Lung (tissue), 13 donors: Measurements from ENCODE around the gene SLC12A1. TPM values are rescaled to one million over a fixed set of nuclear protein-coding genes. Genes with fewer than 3 reads are reported as not detected.

Source experiments
- ATAC-seq: fragments of 200-7000 bp; cut with Tn5 transposase; one replicate; pipeline ENCODE4 v1.9.1; 2020; ENCODE audit warnings: moderate number of reproducible peaks; ENCODE audit not compliant: insufficient read depth, low FRiP score
- DNase-seq, 3 donors: peaks; one replicate each; pipeline ENCODE4 v3.0.0-alpha.2; 2013 to 2017
- H3K27ac ChIP-seq, 2 donors: one replicate each; pipeline ENCODE4 v1.5.1; 2013; ENCODE audit warnings: mild to moderate bottlenecking in 2 of 2, moderate library complexity in 2 of 2, control low read depth in 1 of 2, inconsistent platforms in 1 of 2, low read depth in 1 of 2, low read length in 1 of 2
- H3K27me3 ChIP-seq, 3 donors: one replicate each; pipeline ENCODE4 v1.5.1; 2013; ENCODE audit warnings: low read length in 2 of 3; ENCODE audit not compliant: control insufficient read depth in 3 of 3, insufficient read depth in 3 of 3
- H3K36me3 ChIP-seq, 4 donors: one replicate each; pipeline ENCODE4 v1.5.1; 2013; ENCODE audit warnings: low read length in 4 of 4, mild to moderate bottlenecking in 1 of 4, moderate library complexity in 1 of 4; ENCODE audit not compliant: control insufficient read depth in 4 of 4, insufficient read depth in 4 of 4
- H3K4me1 ChIP-seq, 5 donors: one replicate each; pipeline ENCODE4 v1.5.1; 2013; ENCODE audit warnings: low read length in 5 of 5, mild to moderate bottlenecking in 2 of 5, moderate library complexity in 1 of 5; ENCODE audit not compliant: control insufficient read depth in 5 of 5, insufficient read depth in 5 of 5
- H3K4me3 ChIP-seq: one replicate; pipeline ENCODE4 v1.5.1; 2013; ENCODE audit warnings: mild to moderate bottlenecking, control low read depth, moderate library complexity
- H3K9ac ChIP-seq, 2 donors: one replicate each; pipeline ENCODE4 v1.5.1; 2013; ENCODE audit warnings: low read length in 2 of 2, control low read depth in 1 of 2; ENCODE audit not compliant: insufficient read depth in 1 of 2
- H3K9me3 ChIP-seq, 4 donors: one replicate each; pipeline ENCODE4 v1.5.1; 2013; ENCODE audit warnings: low read length in 3 of 4, mild to moderate bottlenecking in 1 of 4, moderate library complexity in 1 of 4; ENCODE audit not compliant: control insufficient read depth in 4 of 4, insufficient read depth in 3 of 4
- WGBS, 2 donors: extraction: QIAGEN DNeasy Blood & Tissue Kit; methylation state at CpG; one replicate each; pipeline ENCODE4 v1.1.7; 2013; 5-methylcytosine and 5-hydroxymethylcytosine counted together
- polyA plus RNA-seq, 2 donors: library from polyadenylated mRNA; stranded (reverse); fragments of 200-250 nt; gene quantifications; one replicate each; pipeline ENCODE4 v1.2.1, GENCODE V29; 2013
- small RNA-seq: library from RNA; depleted of rRNA; stranded (forward); fragments of <200 nt; gene quantifications from one replicate; pipeline ENCODE3, GENCODE V24; 2014; ENCODE audit warnings: low replicate concordance
- total RNA-seq, 2 donors: library from RNA; depleted of rRNA in 1 of 2; stranded (reverse); fragments of >200 nt in 1 of 2; gene quantifications; one replicate each; pipeline ENCODE4 v1.2.1, GENCODE V29; 2014 to 2021
- TF ChIP-seq, protein P1 (sequence below): IDR thresholded peaks from 2 replicates; pipeline ENCODE4 v1.5.1; 2012; ENCODE audit warnings: mild to moderate bottlenecking; ENCODE audit errors: control extremely low read depth, extremely low read depth
- donor health status: control.
- donor health status: control.
- donor health status: Bipolar disorder and iron deficiency.
- donor health status: healthy.
- donor health status: DM: yes; HTN: yes; CAD: no.

Gene SLC12A1
- total and polyA plus RNA-seq, 4 donors, result 0.03 TPM; not detected in 3

- Histone ChIP-seq H3K4me1 (peaks cover 0 to 10% (median 0%) of the 10 kb centered on the region in 5 donors), H3K4me3 (no peak overlapping the region), H3K27ac (no peak overlapping the region), H3K36me3 (no peaks in the 10 kb centered on the region), H3K9me3 (no peaks in the 10 kb centered on the region), H3K9ac (no peak overlapping the region), H3K27me3 (no peaks in the 10 kb centered on the region)
- DNase-seq, result peak; percentile 35 to 77 (median 66)
- ATAC-seq, result no peak
- TF ChIP-seq, protein P1, sequence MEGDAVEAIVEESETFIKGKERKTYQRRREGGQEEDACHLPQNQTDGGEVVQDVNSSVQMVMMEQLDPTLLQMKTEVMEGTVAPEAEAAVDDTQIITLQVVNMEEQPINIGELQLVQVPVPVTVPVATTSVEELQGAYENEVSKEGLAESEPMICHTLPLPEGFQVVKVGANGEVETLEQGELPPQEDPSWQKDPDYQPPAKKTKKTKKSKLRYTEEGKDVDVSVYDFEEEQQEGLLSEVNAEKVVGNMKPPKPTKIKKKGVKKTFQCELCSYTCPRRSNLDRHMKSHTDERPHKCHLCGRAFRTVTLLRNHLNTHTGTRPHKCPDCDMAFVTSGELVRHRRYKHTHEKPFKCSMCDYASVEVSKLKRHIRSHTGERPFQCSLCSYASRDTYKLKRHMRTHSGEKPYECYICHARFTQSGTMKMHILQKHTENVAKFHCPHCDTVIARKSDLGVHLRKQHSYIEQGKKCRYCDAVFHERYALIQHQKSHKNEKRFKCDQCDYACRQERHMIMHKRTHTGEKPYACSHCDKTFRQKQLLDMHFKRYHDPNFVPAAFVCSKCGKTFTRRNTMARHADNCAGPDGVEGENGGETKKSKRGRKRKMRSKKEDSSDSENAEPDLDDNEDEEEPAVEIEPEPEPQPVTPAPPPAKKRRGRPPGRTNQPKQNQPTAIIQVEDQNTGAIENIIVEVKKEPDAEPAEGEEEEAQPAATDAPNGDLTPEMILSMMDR, result peak; percentile 59
- WGBS, 2 donors, result 4 to 7% methylated on average over 6 of the region's 6 CpGs
Measured at GRCh38 chr15:48352474-48353072, 146.5 kb downstream of the SLC12A1 start.

Small RNA genes lying within 50 kb of the gene (small RNA-seq; reads per million reads assigned to genes)
- not detected for gene RF00019

Other genes starting within 250 kb of the SLC12A1 start
- gene SLC24A5, start 85.3 kb upstream of the SLC12A1 start, total RNA-seq, result not detected
- gene SLC24A5, start 85.3 kb upstream of the SLC12A1 start, polyA plus RNA-seq, result under 1 TPM; 0.05 to 0.10 TPM
- 10 to 100 TPM; 21.8 to 38.5 TPM for gene MYEF2, start 28.0 kb upstream of the SLC12A1 start, total RNA-seq
- 10 to 100 TPM in 1 of 2 donors, 1 to 10 TPM in 1; 7.4 to 13.1 TPM for gene MYEF2, start 28.0 kb upstream of the SLC12A1 start, polyA plus RNA-seq
- not detected for gene CTXN2, start 14.6 kb upstream of the SLC12A1 start, total RNA-seq
- not detected for gene CTXN2, start 14.6 kb upstream of the SLC12A1 start, polyA plus RNA-seq
- gene DUT, start 125.1 kb downstream of the SLC12A1 start, total RNA-seq, result 10 to 100 TPM; 71.8 to 74.0 TPM
- 10 to 100 TPM; 40.7 to 67.8 TPM for gene DUT, start 125.1 kb downstream of the SLC12A1 start, polyA plus RNA-seq